ENCODE data around the gene NKD2.

DNA sequence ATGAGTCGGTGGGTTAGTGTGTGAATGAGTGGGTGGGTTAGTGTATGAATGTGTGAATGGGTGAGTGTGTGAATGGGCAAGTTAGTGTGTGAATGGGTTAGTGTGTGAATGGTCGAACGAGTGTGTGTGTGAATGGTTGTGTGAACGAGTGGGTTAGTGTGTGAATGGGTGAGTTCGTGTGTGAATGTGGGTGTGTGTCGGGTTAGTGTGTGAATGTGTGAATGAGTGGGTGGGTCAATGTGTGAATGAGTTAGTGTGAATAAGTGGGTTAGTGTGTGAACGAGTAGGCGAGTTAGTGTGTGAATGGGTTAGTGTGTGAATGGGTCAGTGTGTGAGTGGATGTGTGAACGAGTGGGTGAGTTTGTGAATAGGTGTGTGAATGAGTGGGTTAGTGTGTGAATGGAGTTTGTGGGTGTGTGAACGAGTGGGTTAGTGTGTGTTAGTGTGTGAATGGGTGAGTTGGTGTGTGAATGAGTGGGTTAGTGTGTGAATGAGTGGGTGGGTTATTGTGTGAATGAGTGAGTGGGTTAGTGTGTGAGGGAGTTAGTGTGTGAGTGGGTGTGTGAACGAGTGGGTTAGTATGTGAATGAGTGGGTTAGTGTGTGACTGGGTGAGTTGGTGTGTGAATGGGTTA, 38.8 kb downstream of the NKD2 start:
- TF ChIP-seq, protein P1, sequence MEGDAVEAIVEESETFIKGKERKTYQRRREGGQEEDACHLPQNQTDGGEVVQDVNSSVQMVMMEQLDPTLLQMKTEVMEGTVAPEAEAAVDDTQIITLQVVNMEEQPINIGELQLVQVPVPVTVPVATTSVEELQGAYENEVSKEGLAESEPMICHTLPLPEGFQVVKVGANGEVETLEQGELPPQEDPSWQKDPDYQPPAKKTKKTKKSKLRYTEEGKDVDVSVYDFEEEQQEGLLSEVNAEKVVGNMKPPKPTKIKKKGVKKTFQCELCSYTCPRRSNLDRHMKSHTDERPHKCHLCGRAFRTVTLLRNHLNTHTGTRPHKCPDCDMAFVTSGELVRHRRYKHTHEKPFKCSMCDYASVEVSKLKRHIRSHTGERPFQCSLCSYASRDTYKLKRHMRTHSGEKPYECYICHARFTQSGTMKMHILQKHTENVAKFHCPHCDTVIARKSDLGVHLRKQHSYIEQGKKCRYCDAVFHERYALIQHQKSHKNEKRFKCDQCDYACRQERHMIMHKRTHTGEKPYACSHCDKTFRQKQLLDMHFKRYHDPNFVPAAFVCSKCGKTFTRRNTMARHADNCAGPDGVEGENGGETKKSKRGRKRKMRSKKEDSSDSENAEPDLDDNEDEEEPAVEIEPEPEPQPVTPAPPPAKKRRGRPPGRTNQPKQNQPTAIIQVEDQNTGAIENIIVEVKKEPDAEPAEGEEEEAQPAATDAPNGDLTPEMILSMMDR (conservative IDR thresholded peaks at IDR 0.05), result no peak
- no peak for TF ChIP-seq EZH2 (IDR thresholded peaks at IDR 0.05; ENCODE audit: low read depth)
